SH-SY5Y (cell line): ENCODE results near the gene MORN4.

ENCODE experiments used
- GATA2 ChIP-seq: IDR thresholded peaks from 2 replicates; pipeline ENCODE4 v1.6.1; 2011; ENCODE audit warnings: mild to moderate bottlenecking, low read depth, low read length
- GATA3 ChIP-seq: IDR thresholded peaks from 2 replicates; pipeline ENCODE4 v1.6.1; 2011; ENCODE audit warnings: low read depth, mild to moderate bottlenecking, low read length, moderate library complexity

DNA sequence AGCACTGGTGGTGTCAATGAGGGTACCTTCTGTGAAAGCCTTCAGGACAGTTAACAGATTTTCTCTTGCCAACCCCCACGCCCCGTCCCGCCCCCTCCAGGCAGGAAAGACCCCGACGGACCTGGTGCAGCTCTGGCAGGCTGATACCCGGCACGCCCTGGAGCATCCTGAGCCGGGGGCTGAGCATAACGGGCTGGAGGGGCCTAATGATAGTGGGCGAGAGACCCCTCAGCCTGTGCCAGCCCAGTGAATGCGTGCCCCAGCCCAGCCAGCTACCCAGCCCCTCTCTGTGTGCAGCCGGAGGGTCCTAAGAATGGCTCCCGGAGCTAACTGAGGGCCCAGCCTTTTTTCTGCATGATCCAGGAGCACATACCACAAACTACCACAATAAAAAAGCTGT lies 49.8 kb downstream of the MORN4 start:
- no peak for TF ChIP-seq GATA2
- TF ChIP-seq GATA3 = no peak
